HepG2 (cell line): ENCODE data around the gene PROC. TPM values are rescaled to one million over a fixed set of nuclear protein-coding genes. Genes with fewer than 3 reads are reported as not detected.

Experiments used
- AKNA ChIP-seq: sonication (generic); formaldehyde crosslinking; IDR thresholded peaks from 2 replicates; pipeline ENCODE4 v1.4.0; 2020; ENCODE audit warnings: missing genetic modification reagents, borderline replicate concordance
- CCDC6 ChIP-seq: sonication (generic); formaldehyde crosslinking; IDR thresholded peaks from 2 replicates; pipeline ENCODE4 v1.8.1; 2022; ENCODE audit warnings: mild to moderate bottlenecking, missing genetic modification reagents, moderate library complexity
- FOXP4 ChIP-seq: sonication (generic); formaldehyde crosslinking; IDR thresholded peaks from 2 replicates; pipeline ENCODE4 v1.4.0; 2020; ENCODE audit warnings: missing genetic modification reagents
- HNRNPLL ChIP-seq: fragments of 200-400 bp; formaldehyde crosslinking; IDR thresholded peaks from 2 replicates; pipeline ENCODE4 v1.6.1; 2017; ENCODE audit warnings: mild to moderate bottlenecking, low read depth, low read length; ENCODE audit not compliant: poor library complexity, severe bottlenecking
- MLX ChIP-seq: IDR thresholded peaks from 2 replicates; pipeline ENCODE4 v1.6.1; 2016
- ZBTB33 ChIP-seq: sonication (generic); formaldehyde crosslinking; IDR thresholded peaks from 2 replicates; pipeline ENCODE4 v1.4.0; 2020; ENCODE audit warnings: missing genetic modification reagents
- ZNF264 ChIP-seq: sonication (generic); formaldehyde crosslinking; IDR thresholded peaks from 2 replicates; pipeline ENCODE4 v1.4.0; 2020; ENCODE audit warnings: missing genetic modification reagents
- ZNF280B ChIP-seq: sonication (generic); formaldehyde crosslinking; IDR thresholded peaks from 2 replicates; pipeline ENCODE4 v1.5.0; 2020; ENCODE audit warnings: missing genetic modification reagents, mild to moderate bottlenecking, borderline replicate concordance
- ZNF3 ChIP-seq: IDR thresholded peaks from 2 replicates; pipeline ENCODE4 v1.7.0; 2017; ENCODE audit warnings: inconsistent platforms
- ZNF430 ChIP-seq: sonication (generic); formaldehyde crosslinking; IDR thresholded peaks from 2 replicates; pipeline ENCODE4 v1.9.0; 2021; ENCODE audit warnings: mild to moderate bottlenecking, missing genetic modification reagents
- ZNF451 ChIP-seq: sonication (generic); formaldehyde crosslinking; IDR thresholded peaks from 2 replicates; pipeline ENCODE4 v1.5.0; 2020; ENCODE audit warnings: mild to moderate bottlenecking, missing genetic modification reagents
- ZNF549 ChIP-seq: sonication (generic); formaldehyde crosslinking; IDR thresholded peaks from 2 replicates; pipeline ENCODE4 v1.5.0; 2020; ENCODE audit warnings: missing genetic modification reagents
- ZNF737 ChIP-seq: sonication (generic); formaldehyde crosslinking; IDR thresholded peaks from 2 replicates; pipeline ENCODE4 v1.5.0; 2020; ENCODE audit warnings: missing genetic modification reagents, mild to moderate bottlenecking, borderline replicate concordance
- ZNF75D ChIP-seq: sonication (generic); formaldehyde crosslinking; IDR thresholded peaks from 2 replicates; pipeline ENCODE4 v1.8.1; 2023; ENCODE audit warnings: missing genetic modification reagents, mild to moderate bottlenecking, borderline replicate concordance
- ZNF775 ChIP-seq: sonication (generic); formaldehyde crosslinking; IDR thresholded peaks from 2 replicates; pipeline ENCODE4 v1.4.0; 2020; ENCODE audit warnings: missing genetic modification reagents, mild to moderate bottlenecking, moderate library complexity, borderline replicate concordance
- polyA plus RNA-seq, 8 experiments: library from polyadenylated mRNA; depleted of rRNA in 3 of 8; stranded (reverse) in 7 of 8; unstranded in 1 of 8; fragments of >200 nt; fragmentation: Illumina TruSeq in 4 of 8; extraction: Trizol in 4 of 8; gene quantifications; 2 replicates each; pipeline versions ENCODE4 v1.2.1 to v1.2.3, GENCODE V29; 2011 to 2016; ENCODE audit warnings: low read depth in 4 of 8, missing spikeins in 1 of 8, mixed read lengths in 1 of 8; ENCODE audit not compliant: insufficient read depth in 1 of 8
- total RNA-seq, 5 experiments: library from RNA; depleted of rRNA; stranded (reverse); fragments of >200 nt; fragmentation: Illumina TruSeq; extraction: Trizol; gene quantifications; 2 replicates each; pipeline ENCODE4 v1.2.3, GENCODE V29; 2016; ENCODE audit warnings: low read depth in 1 of 5

PROC gene
- total and polyA plus RNA-seq, 2 of the 13 experiments (the other 11 are each of a cell fraction or from before 2014, with no cell fraction given): 134 to 185 TPM

- TF ChIP-seq ZNF451 (CRISPR knock-in tag) (no peak), ZNF75D (CRISPR knock-in tag) (no peak), AKNA (CRISPR knock-in tag) (no peak), ZNF264 (no peak), HNRNPLL (peak; percentile 60), CCDC6 (CRISPR knock-in tag) (peak; percentile 93), FOXP4 (peak; percentile 43; the same call in 1 of the 2 replicates), ZNF737 (CRISPR knock-in tag) (no peak), ZNF430 (CRISPR knock-in tag) (no peak; the same call in 1 of the 2 replicates), ZNF549 (CRISPR knock-in tag) (no peak), ZNF3 (0 out of 2 replicates have a peak, but pooled peaks have one; percentile 69), ZBTB33 (CRISPR knock-in tag) (no peak), MLX (CRISPR knock-in tag) (no peak), ZNF280B (CRISPR knock-in tag) (peak; percentile 29; the same call in 1 of the 2 replicates), ZNF775 (CRISPR knock-in tag) (no peak)
Observed at GRCh38 chr2:127408004-127408806, 10.0 kb upstream of the PROC start (continued).
